HCT116 (cell line): ENCODE results near the gene DOCK2. TPM values are rescaled to one million over a fixed set of nuclear protein-coding genes. Genes with fewer than 3 reads are reported as not detected.

Source experiments
- ATAC-seq: fragments of 200-7000 bp; cut with Tn5 transposase; 2 replicates; pipeline ENCODE4 v1.9.1; 2020; ENCODE audit warnings: mild to moderate bottlenecking, moderate library complexity
- BruUV-seq: library from RNA; stranded (reverse); fragments of 400-500 nt; replicated peaks from 2 replicates; lab custom pipeline; 2021; lab: Mats Ljungman, UMichigan
- CTCF ChIA-PET: fragments of 300-600 bp; sonication (Branson Sonifier 250); formaldehyde crosslinking; loops from one replicate; lab custom pipeline; 2021; ENCODE audit warnings: antibody characterized with exemption; lab: Charles Lee
- POLR2A ChIA-PET: fragments of 300-600, 350-600 bp; sonication (Branson Sonifier 250); formaldehyde crosslinking; loops from one replicate; lab custom pipeline; 2021; ENCODE audit warnings: antibody characterized with exemption; lab: Charles Lee
- RAD21 ChIA-PET, 2 experiments: fragments of 300-600 bp; sonication (Branson Sonifier 250); formaldehyde crosslinking; loops; one replicate each; lab custom pipeline; 2023; ENCODE audit warnings: low total read pairs in 2 of 2; ENCODE audit not compliant: uncharacterized antibody in 2 of 2, unreplicated experiment in 2 of 2, low non-redundant PET in 1 of 2; lab: Charles Lee
- DNase-seq: peaks from one replicate; pipeline ENCODE4 v3.0.0-alpha.2; 2010; ENCODE audit warnings: low read depth, low spot score
- H2AFZ ChIP-seq: fragments of 200-600 bp; shearing (Covaris generic), sonication (generic); 2 replicates; pipeline ENCODE4 v1.6.1; 2017; ENCODE audit warnings: low read depth, mixed run types, mixed read lengths, antibody characterized with exemption, low read length; ENCODE audit not compliant: poor library complexity, severe bottlenecking
- H3K27ac ChIP-seq: 2 replicates; pipeline ENCODE4 v1.5.1; 2012; ENCODE audit warnings: low read depth, low read length
- H3K27me3 ChIP-seq: fragments of 200-600 bp; sonication (generic); 2 replicates; pipeline ENCODE4 v1.6.1; 2016; ENCODE audit warnings: mixed run types, low read length, mixed read lengths; ENCODE audit not compliant: insufficient read depth
- H3K36me3 ChIP-seq, 2 experiments: fragments of 200-500 bp in 1 of 2; fragments of 200-600 bp in 1 of 2; sonication (Bioruptor generic) in 1 of 2; sonication (generic) in 1 of 2; 2 replicates each; pipeline versions ENCODE4 v1.5.1 to v1.6.1; 2014 to 2016; ENCODE audit warnings: low read length in 2 of 2, inconsistent platforms in 1 of 2, mixed read lengths in 1 of 2, mixed run types in 1 of 2; ENCODE audit not compliant: insufficient read depth in 2 of 2, control insufficient read depth in 1 of 2
- H3K4me1 ChIP-seq, 2 experiments: fragments of 200-600 bp in 1 of 2; sonication (generic) in 1 of 2; 2 replicates each; pipeline versions ENCODE4 v1.5.1 to v1.6.1; 2012 to 2017; ENCODE audit warnings: low read length in 2 of 2, inconsistent platforms in 1 of 2, mild to moderate bottlenecking in 1 of 2, mixed read lengths in 1 of 2, mixed run types in 1 of 2, moderate library complexity in 1 of 2; ENCODE audit not compliant: insufficient read depth in 2 of 2, control insufficient read depth in 1 of 2
- H3K4me2 ChIP-seq: fragments of 200-600 bp; sonication (generic); 2 replicates; pipeline ENCODE4 v1.6.1; 2017; ENCODE audit warnings: mixed run types, low read length, mixed read lengths
- H3K4me3 ChIP-seq, 2 experiments: fragments of 200-600 bp in 1 of 2; sonication (generic) in 1 of 2; replicated peaks in 1 of 2; 2 replicates each; pipeline ENCODE4 v1.5.1; 2011 to 2016; ENCODE audit warnings: low read length in 2 of 2, control low read depth in 1 of 2, low read depth in 1 of 2, mild to moderate bottlenecking in 1 of 2, mixed read lengths in 1 of 2, mixed run types in 1 of 2
- H3K79me2 ChIP-seq: fragments of 200-600 bp; sonication (generic); 2 replicates; pipeline ENCODE4 v1.6.1; 2017; ENCODE audit warnings: mild to moderate bottlenecking, mixed run types, low read length, moderate library complexity, mixed read lengths; ENCODE audit not compliant: insufficient read depth
- H3K9ac ChIP-seq: fragments of 200-600 bp; sonication (generic); 2 replicates; pipeline ENCODE4 v1.6.1; 2016; ENCODE audit warnings: low read length, mixed read lengths
- H3K9me2 ChIP-seq: fragments of 200-600 bp; sonication (generic), shearing (Covaris generic); 2 replicates; pipeline ENCODE4 v1.6.1; 2017; ENCODE audit warnings: mixed run types, mild to moderate bottlenecking, moderate library complexity; ENCODE audit not compliant: insufficient read depth
- H3K9me3 ChIP-seq, 2 experiments: fragments of 200-500 bp in 1 of 2; fragments of 200-600 bp in 1 of 2; sonication (Bioruptor generic) in 1 of 2; sonication (generic) in 1 of 2; 2 replicates each; pipeline ENCODE4 v1.6.1; 2014 to 2017; ENCODE audit warnings: low read length in 2 of 2, mixed read lengths in 2 of 2, inconsistent platforms in 1 of 2, low read depth in 1 of 2, mild to moderate bottlenecking in 1 of 2, mixed run types in 1 of 2, moderate library complexity in 1 of 2; ENCODE audit not compliant: control insufficient read depth in 1 of 2, insufficient read depth in 1 of 2
- H4K20me1 ChIP-seq: fragments of 200-600 bp; sonication (generic), shearing (Covaris generic); 2 replicates; pipeline ENCODE4 v1.6.1; 2017; ENCODE audit warnings: mixed run types, mild to moderate bottlenecking, moderate library complexity; ENCODE audit not compliant: insufficient read depth
- CBX3 ChIP-seq: IDR thresholded peaks from 2 replicates; pipeline ENCODE4 v1.6.1; 2012; ENCODE audit warnings: low read depth
- EZH2phosphoT487 ChIP-seq: fragments of 200-600 bp; IDR thresholded peaks from 2 replicates; pipeline ENCODE4 v1.6.1; 2018; ENCODE audit warnings: antibody characterized with exemption, borderline replicate concordance
- FOSL1 ChIP-seq: IDR thresholded peaks from 2 replicates; pipeline ENCODE4 v1.6.1; 2012; ENCODE audit warnings: low read depth
- RAD21 ChIP-seq: IDR thresholded peaks from 2 replicates; pipeline ENCODE4 v1.6.1; 2012; ENCODE audit warnings: low read depth, mild to moderate bottlenecking
- SIN3A ChIP-seq: IDR thresholded peaks from 2 replicates; pipeline ENCODE4 v1.6.1; 2012; ENCODE audit warnings: low read depth
- SRF ChIP-seq: IDR thresholded peaks from 2 replicates; pipeline ENCODE4 v1.6.1; 2012; ENCODE audit warnings: low read depth
- TCF7L2 ChIP-seq: IDR thresholded peaks from 2 replicates; pipeline ENCODE4 v1.7.0; 2011; ENCODE audit warnings: borderline replicate concordance, inconsistent platforms; ENCODE audit not compliant: insufficient read depth, insufficient read length; ENCODE audit errors: extremely low read depth
- YY1 ChIP-seq: IDR thresholded peaks from 2 replicates; pipeline ENCODE4 v1.6.1; 2011; ENCODE audit warnings: low read length, low read depth, moderate library complexity, mild to moderate bottlenecking; ENCODE audit not compliant: insufficient replicate concordance; ENCODE audit errors: extremely low read depth
- ZFX ChIP-seq: fragments of 450-650 bp; IDR thresholded peaks from 2 replicates; pipeline ENCODE4 v1.6.1; 2017
- intact Hi-C: fragments of 100-400 bp; cut with micrococcal nuclease; formaldehyde crosslinking; loops from 2 replicates; pipeline ENCODE4 v1.10.0; 2022
- total RNA-seq: library from RNA; stranded (reverse); gene quantifications from one replicate; pipeline ENCODE4 v1.2.1, GENCODE V29; 2021; ENCODE audit not compliant: unreplicated experiment
- TF ChIP-seq, protein P1 (sequence below): IDR thresholded peaks from 2 replicates; pipeline ENCODE4 v1.6.1; 2012
- TF ChIP-seq, protein P2 (sequence below), 3 experiments: fragments of 200-600 bp in 1 of 3; sonication (generic) in 1 of 3; IDR thresholded peaks in 2 of 3; conservative IDR thresholded peaks in 1 of 3; 2 replicates each; pipeline ENCODE4 v1.5.1; 2012 to 2017; ENCODE audit warnings: low read depth in 2 of 3, low read length in 2 of 3, antibody characterized with exemption in 1 of 3, borderline replicate concordance in 1 of 3, control low read depth in 1 of 3, mild to moderate bottlenecking in 1 of 3, mixed read lengths in 1 of 3, mixed run types in 1 of 3, moderate library complexity in 1 of 3; ENCODE audit not compliant: insufficient read depth in 1 of 3

Gene DOCK2
- total RNA-seq, 1 experiment from 2014 or later, result 0.89 TPM

GRCh38 chr5:169805527-169805934 lies 168.5 kb downstream of the DOCK2 start:
- Histone ChIP-seq H3K9ac (no peak overlapping the region), H3K27me3 (peaks cover 28% of the 10 kb centered on the region), H3K9me2 (no peaks in the 10 kb centered on the region), H3K4me2 (no peak overlapping the region), H4K20me1 (no peaks in the 10 kb centered on the region), H3K36me3 (no peaks in the 10 kb centered on the region), H3K4me1 (no peaks in the 10 kb centered on the region), H3K4me3 (no peak overlapping the region), H3K79me2 (no peaks in the 10 kb centered on the region), H2AFZ (no peak overlapping the region), H3K9me3 (no peaks in the 10 kb centered on the region), H3K27ac (no peak overlapping the region)
- RAD21 ChIA-PET, result no interaction called here
- DNase-seq (no peak), ATAC-seq (no peak)
- TF ChIP-seq EZH2phosphoT487 (no peak), TCF7L2 (no peak), YY1 (no peak), SIN3A (no peak), RAD21 (no peak), FOSL1 (no peak), SRF (no peak), ZFX (no peak), CBX3 (no peak)
- TF ChIP-seq, protein P1, sequence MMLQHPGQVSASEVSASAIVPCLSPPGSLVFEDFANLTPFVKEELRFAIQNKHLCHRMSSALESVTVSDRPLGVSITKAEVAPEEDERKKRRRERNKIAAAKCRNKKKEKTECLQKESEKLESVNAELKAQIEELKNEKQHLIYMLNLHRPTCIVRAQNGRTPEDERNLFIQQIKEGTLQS, result no peak
- TF ChIP-seq, protein P2, sequence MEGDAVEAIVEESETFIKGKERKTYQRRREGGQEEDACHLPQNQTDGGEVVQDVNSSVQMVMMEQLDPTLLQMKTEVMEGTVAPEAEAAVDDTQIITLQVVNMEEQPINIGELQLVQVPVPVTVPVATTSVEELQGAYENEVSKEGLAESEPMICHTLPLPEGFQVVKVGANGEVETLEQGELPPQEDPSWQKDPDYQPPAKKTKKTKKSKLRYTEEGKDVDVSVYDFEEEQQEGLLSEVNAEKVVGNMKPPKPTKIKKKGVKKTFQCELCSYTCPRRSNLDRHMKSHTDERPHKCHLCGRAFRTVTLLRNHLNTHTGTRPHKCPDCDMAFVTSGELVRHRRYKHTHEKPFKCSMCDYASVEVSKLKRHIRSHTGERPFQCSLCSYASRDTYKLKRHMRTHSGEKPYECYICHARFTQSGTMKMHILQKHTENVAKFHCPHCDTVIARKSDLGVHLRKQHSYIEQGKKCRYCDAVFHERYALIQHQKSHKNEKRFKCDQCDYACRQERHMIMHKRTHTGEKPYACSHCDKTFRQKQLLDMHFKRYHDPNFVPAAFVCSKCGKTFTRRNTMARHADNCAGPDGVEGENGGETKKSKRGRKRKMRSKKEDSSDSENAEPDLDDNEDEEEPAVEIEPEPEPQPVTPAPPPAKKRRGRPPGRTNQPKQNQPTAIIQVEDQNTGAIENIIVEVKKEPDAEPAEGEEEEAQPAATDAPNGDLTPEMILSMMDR (IDR thresholded peaks at IDR 0.05 in 2 of 3, conservative IDR thresholded peaks at IDR 0.05 in 1 of 3; ENCODE audit: borderline replicate concordance in 1 of 3, insufficient read depth in 1 of 3, low read depth in 2 of 3, low read length in 2 of 3), result no peak
- no TSS peak for BruUV-seq
- POLR2A ChIA-PET, result no interaction called here
- CTCF ChIA-PET, result no interaction called here
- intact Hi-C loops, result no loop called here
